ENCODE data around the gene SH3YL1. TPM values are rescaled to one million over a fixed set of nuclear protein-coding genes. Genes with fewer than 3 reads are reported as not detected.

SH3YL1 gene
- total and polyA plus RNA-seq, 2 of the 4 experiments (the other 2 are of a cell fraction), result 18.1 to 21.2 TPM

GRCh38 chr2:282371-283263 is 18.8 kb upstream of the SH3YL1 start:
- BruUV-seq (replicated peaks), result no TSS peak
- H2BK20ac ChIP-seq (ENCODE audit: low read depth, low read length), result no peak overlapping the region
- DNase-seq (no peak), ATAC-seq (ENCODE audit: low read depth) (no peak)
- no peak overlapping the region for H2AFZ ChIP-seq (replicated peaks; ENCODE audit: low read length, poor library complexity)
- H2AK5ac ChIP-seq (ENCODE audit: low read depth, low read length), result no peak overlapping the region
- peaks cover 7% of the 10 kb centered on the region; the same call in 1 of the 2 replicates for H3K27me3 ChIP-seq (ENCODE audit: control insufficient read depth, insufficient read depth, low read length)
- ChIA-PET POLR2A (ENCODE audit: unreplicated experiment) (no interaction called here), CTCF (interaction anchor here (0.6 to 1.0 kb wide), 2 partner anchors 9 to 423 kb away, joined by 3 to 4 read pairs; no protein-coding TSS in a partner anchor)
- no peak overlapping the region for H3K4me3 ChIP-seq (ENCODE audit: insufficient read depth, low read depth, low read length)
- dilution Hi-C loops (cut with HindIII; ENCODE audit: low sequenced_read_pairs, unreplicated experiment), result no loop called here
- in situ Hi-C loops (cut with MboI; ENCODE audit: low sequenced_read_pairs), result no loop called here
- H3K4me1 ChIP-seq (ENCODE audit: control insufficient read depth, insufficient read depth, low read length), result peaks cover 7% of the 10 kb centered on the region
- no peak overlapping the region for H2AK9ac ChIP-seq (replicated peaks; ENCODE audit: low read depth, low read length, poor library complexity)
- intact Hi-C loops (cut with micrococcal nuclease), result no loop called here
- peaks cover 0 to 9% of the 10 kb centered on the region in 2 experiments; a peak in 3 of 4 replicates for H3K79me1 ChIP-seq (ENCODE audit: low read depth in 1 of 2, low read length in 2 of 2)
- no peaks in the 10 kb centered on the region for H4K20me1 ChIP-seq (ENCODE audit: insufficient read depth, low read length)
- H3K18ac ChIP-seq (ENCODE audit: low read depth, low read length), result no peak overlapping the region
- no peak overlapping the region for H3K4ac ChIP-seq (ENCODE audit: low read depth, low read length)
- no peak overlapping the region for H4K91ac ChIP-seq (ENCODE audit: insufficient read depth, low read depth, low read length)
- no peak overlapping the region for H3K9ac ChIP-seq (ENCODE audit: low read depth, low read length)
- H3K56ac ChIP-seq (ENCODE audit: extremely low read depth, insufficient read depth, low read length), result no peak overlapping the region
- WGBS, 2 experiments (ENCODE audit: extremely low coverage in 2 of 2, insufficient read length in 1 of 2), result 100% methylated on average over 3 of the region's 12 CpGs; no CpG with 5 or more reads in 1 of the 2 experiments
- H3K9me1 ChIP-seq (ENCODE audit: insufficient read depth, low read length), result peaks cover 13% of the 10 kb centered on the region; the same call in 1 of the 2 replicates
- no peak overlapping the region for H4K5ac ChIP-seq (ENCODE audit: low read depth, low read length)
- no peak overlapping the region for H4K8ac ChIP-seq (ENCODE audit: low read depth in 2 of 2, low read length in 2 of 2)
- no peak overlapping the region for H3K14ac ChIP-seq (replicated peaks; ENCODE audit: low read depth, low read length)
- H2BK15ac ChIP-seq (ENCODE audit: low read depth, low read length), result no peak overlapping the region
- H3K23ac ChIP-seq (ENCODE audit: low read depth, low read length), result no peak overlapping the region
- no peak overlapping the region for H2BK5ac ChIP-seq (ENCODE audit: low read depth, low read length, poor library complexity, severe bottlenecking)
- no peak overlapping the region for H3K4me2 ChIP-seq (ENCODE audit: low read depth, low read length)
- H3K36me3 ChIP-seq (ENCODE audit: control insufficient read depth, insufficient read depth, low read length), result peaks cover 18% of the 10 kb centered on the region
- H2BK120ac ChIP-seq (ENCODE audit: low read depth, low read length), result no peak overlapping the region
- H3K9me3 ChIP-seq (ENCODE audit: control insufficient read depth, insufficient read depth, low read length), result no peaks in the 10 kb centered on the region
- H3K27ac ChIP-seq (ENCODE audit: insufficient read depth, low read length), result no peak overlapping the region
- TF ChIP-seq CTCF (conservative IDR thresholded peaks at IDR 0.05; ENCODE audit: low read depth, low read length) (no peak), MAZ (IDR thresholded peaks at IDR 0.05; ENCODE audit: borderline replicate concordance, low read depth, low read length) (no peak), MAFK (IDR thresholded peaks at IDR 0.05; ENCODE audit: low read depth, low read length) (no peak), CEBPB (IDR thresholded peaks at IDR 0.05; ENCODE audit: low read depth, low read length) (no peak), RCOR1 (IDR thresholded peaks at IDR 0.05; ENCODE audit: insufficient replicate concordance, low read length) (no peak), RFX5 (IDR thresholded peaks at IDR 0.05; ENCODE audit: low read depth, low read length) (no peak), CHD1 (IDR thresholded peaks at IDR 0.05; ENCODE audit: low read depth, low read length) (no peak), SMC3 (IDR thresholded peaks at IDR 0.05; ENCODE audit: low read depth, low read length) (no peak), POLR2A (IDR thresholded peaks at IDR 0.05; ENCODE audit: low read depth, low read length) (no peak), MXI1 (IDR thresholded peaks at IDR 0.05; ENCODE audit: borderline replicate concordance, low read depth, low read length) (no peak), BHLHE40 (IDR thresholded peaks at IDR 0.05; ENCODE audit: low read depth, low read length) (no peak), NFE2L2 (IDR thresholded peaks at IDR 0.05; ENCODE audit: low read depth, low read length) (no peak)
- TF ChIP-seq, protein P1, sequence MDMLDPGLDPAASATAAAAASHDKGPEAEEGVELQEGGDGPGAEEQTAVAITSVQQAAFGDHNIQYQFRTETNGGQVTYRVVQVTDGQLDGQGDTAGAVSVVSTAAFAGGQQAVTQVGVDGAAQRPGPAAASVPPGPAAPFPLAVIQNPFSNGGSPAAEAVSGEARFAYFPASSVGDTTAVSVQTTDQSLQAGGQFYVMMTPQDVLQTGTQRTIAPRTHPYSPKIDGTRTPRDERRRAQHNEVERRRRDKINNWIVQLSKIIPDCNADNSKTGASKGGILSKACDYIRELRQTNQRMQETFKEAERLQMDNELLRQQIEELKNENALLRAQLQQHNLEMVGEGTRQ (IDR thresholded peaks at IDR 0.05; ENCODE audit: low read depth, low read length), result no peak
- TF ChIP-seq, protein P2, sequence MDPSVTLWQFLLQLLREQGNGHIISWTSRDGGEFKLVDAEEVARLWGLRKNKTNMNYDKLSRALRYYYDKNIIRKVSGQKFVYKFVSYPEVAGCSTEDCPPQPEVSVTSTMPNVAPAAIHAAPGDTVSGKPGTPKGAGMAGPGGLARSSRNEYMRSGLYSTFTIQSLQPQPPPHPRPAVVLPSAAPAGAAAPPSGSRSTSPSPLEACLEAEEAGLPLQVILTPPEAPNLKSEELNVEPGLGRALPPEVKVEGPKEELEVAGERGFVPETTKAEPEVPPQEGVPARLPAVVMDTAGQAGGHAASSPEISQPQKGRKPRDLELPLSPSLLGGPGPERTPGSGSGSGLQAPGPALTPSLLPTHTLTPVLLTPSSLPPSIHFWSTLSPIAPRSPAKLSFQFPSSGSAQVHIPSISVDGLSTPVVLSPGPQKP (IDR thresholded peaks at IDR 0.05; ENCODE audit: borderline replicate concordance, low read depth, low read length), result no peak

Data from IMR-90 (cell line).